Activated CD4-positive, alpha-beta T cell treated with anti-CD3 and anti-CD28 coated beads for 4 hours (primary cell): Measurements from ENCODE around the gene ELOA.
"Not testable (repeated sequence)": the region's sequence is repeated elsewhere in the genome, so short reads cannot be mapped to it uniquely, and the experiment has no call there.

ENCODE experiments used
- DNase-seq, 2 donors: peaks; one replicate each; pipeline ENCODE4 v3.0.0-alpha.2; 2020

The ELOA gene, protein sequence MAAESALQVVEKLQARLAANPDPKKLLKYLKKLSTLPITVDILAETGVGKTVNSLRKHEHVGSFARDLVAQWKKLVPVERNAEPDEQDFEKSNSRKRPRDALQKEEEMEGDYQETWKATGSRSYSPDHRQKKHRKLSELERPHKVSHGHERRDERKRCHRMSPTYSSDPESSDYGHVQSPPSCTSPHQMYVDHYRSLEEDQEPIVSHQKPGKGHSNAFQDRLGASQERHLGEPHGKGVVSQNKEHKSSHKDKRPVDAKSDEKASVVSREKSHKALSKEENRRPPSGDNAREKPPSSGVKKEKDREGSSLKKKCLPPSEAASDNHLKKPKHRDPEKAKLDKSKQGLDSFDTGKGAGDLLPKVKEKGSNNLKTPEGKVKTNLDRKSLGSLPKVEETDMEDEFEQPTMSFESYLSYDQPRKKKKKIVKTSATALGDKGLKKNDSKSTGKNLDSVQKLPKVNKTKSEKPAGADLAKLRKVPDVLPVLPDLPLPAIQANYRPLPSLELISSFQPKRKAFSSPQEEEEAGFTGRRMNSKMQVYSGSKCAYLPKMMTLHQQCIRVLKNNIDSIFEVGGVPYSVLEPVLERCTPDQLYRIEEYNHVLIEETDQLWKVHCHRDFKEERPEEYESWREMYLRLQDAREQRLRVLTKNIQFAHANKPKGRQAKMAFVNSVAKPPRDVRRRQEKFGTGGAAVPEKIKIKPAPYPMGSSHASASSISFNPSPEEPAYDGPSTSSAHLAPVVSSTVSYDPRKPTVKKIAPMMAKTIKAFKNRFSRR

DNA sequence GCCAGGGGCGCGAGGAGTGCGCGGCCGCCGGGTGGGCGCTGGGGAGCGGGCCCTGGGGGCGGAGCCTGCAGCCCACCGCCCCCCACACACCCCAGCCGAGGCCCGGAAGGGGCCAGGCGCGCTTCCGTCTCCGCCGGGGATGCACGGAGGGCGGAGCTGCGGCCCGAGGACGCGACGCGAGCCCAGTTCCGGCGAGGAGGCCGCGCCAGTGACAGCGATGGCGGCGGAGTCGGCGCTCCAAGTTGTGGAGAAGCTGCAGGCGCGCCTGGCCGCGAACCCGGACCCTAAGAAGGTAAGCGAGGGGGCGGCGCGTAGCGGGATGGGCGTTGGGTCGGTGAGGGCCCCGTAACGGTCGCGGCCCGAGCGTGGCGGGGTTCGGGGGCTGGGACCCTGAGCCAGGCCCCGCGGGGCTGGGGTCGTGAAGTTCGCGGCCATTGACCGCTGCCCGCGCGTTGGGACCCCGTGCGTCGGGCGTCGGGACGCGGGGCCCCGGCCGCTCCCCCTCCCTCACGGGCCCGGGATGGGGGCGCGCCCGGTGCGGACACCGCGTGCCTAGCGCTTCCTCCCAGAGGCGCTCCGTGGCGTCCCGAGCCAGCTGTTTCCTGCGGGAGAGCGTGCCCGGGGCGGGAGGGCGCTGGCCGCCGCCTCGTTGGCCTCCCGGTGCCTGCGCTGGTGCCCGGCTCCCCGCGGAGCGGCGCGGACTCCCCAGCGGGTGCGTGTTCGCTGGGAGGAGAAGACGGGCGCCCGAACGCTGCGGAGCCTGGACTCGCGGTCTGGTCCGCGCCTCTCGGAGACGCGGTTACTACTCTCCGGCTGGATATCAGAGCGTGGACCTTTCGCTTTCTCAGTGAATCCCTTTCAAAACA is at the start of gene ELOA:
ELOA (plus strand) TSS at position 185 of the 866 bp plus-strand sequence; CDS start at position 218, 33 bp downstream.
- peak; percentile 71 to 76 for DNase-seq

DNA sequence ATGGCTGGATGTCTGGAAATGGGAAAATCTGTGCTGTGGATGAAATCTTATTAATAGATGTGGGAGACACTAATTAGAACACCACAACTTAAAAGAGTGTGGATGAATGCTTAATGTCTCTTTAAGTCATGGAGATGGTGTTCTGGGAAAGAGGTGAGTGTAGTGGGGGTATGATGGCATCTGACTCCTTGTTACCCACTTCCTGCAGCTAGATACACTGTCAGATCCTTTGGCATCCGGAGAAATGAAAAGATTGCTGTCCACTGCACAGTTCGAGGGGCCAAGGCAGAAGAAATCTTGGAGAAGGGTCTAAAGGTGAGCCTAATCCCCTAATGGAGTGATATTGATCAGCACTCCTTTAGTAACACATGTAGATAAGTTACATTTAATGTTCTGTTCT is 49.7 kb upstream of the ELOA start:
- DNase-seq, result no peak

DNA sequence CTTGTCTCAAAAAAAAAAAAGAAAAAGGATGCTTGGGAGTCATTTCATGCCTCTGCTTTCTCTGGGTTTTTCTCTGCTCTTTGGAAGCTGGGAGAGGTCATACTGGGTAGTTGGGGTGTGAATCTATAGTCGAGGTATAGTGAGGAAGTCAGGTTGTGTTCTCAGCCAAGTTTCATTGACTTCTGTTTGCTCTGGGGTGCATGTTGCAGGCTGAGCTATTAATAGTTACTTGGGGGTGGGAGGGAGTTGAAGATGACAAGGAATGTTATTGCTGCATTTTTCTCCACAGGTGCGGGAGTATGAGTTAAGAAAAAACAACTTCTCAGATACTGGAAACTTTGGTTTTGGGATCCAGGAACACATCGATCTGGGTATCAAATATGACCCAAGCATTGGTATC is 48.9 kb upstream of the ELOA start:
- no peak for DNase-seq

DNA sequence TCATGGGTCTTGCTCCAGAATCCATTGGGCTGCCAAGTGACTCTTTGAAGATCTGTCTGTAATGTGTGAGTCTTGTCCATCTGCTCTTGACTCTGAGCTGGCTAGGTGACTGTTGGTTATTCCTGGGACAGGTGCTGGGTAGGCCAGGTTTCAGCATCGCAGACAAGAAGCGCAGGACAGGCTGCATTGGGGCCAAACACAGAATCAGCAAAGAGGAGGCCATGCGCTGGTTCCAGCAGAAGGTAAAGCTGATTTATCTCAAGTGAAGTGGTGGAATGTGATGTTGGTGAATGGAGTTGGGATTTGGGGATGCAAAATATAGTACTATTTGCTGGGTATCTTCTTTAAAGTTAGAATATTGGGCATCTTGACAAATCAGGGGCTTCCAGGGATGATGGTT is 47.6 kb upstream of the ELOA start:
- no peak for DNase-seq

DNA sequence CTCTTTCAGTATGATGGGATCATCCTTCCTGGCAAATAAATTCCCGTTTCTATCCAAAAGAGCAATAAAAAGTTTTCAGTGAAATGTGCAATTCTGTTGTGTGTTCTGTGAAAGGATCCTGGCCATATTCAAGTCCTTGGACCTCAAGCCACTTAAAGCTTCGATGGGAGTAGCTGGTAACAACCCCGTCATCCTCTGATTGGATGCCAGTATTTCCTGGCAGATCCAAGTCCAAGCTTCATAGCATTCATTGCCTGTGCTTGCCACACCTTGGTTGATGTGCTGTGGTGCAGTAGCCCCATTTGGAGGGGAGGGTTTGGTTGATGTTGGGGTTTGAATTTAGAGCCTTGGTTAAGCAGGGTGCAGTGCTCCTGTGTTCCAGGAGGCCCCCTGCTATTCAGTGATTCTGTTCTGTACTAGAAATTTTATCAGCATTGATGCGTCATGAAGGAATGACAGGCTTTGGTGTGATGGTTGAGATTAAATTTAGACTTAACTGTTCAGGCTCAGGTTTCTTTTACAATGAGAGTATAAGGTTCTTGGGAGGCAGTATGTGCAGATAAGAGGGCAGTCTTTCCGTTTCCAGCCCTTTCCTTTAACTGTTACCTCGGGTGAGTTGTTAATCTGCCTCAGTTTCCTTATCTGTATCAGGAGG is 46.8 kb upstream of the ELOA start:
- DNase-seq, result no peak

DNA sequence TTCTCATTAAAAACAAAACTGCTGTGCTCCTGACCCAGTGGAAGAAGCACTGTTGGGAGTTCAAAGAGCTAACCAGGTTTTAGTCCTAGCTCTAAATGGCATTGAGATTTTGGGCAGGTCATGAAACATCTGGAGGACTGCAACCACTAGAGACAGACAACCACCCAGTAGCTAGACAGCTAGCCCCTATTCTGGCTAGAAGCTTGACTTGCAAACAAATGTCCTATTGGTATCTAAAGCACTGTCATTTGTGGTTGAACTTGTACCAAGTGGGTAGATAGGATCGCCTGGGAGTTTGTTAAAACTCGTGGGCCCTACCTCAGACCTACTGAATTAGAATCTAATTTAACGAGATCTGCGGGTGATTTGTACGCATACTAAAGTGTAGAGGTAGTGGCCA is 44.8 kb upstream of the ELOA start:
- DNase-seq, result no peak

DNA sequence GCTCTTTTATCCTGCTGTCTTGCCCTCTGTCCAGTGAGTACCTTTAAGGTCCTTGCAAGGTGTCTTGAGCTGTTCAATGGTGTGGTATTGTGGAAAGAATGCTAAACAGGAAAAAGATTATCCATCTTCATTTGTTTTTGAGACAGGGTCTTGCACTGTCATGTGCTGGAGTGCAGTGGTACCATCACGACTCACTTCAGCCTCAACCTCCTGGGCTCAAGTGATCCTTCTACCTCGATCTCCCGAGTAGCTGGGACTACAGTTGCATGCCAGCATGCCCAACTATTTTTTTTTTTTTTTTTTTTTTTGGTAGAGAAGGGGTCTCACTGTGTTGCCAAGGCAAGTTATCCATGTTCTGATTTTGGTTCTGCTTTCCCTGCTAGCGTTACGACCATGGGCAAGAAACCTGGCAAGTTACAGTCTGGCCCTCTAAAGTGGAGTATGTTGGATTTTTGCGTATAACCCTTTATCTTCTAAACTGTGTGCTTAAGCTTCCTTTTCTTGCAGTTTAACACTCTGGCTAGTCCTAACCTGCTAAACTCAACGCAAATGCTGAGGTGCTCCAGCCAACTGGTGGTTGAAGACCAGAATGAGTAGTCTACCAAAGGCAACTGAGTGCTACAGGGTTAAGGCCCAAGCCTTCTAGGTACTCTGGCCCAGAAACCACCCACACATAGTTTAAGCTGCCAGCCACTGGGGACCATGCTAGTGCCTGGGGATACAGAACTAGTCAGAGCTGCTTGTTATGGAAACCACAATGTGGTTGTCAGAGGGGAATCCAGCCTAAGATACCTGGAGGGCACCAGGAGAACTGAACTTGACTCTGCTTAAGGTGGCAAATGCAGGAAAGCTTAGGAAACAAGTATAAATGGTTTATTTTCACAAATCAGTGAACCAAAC is 43.7 kb upstream of the ELOA start:
- DNase-seq, result no peak

DNA sequence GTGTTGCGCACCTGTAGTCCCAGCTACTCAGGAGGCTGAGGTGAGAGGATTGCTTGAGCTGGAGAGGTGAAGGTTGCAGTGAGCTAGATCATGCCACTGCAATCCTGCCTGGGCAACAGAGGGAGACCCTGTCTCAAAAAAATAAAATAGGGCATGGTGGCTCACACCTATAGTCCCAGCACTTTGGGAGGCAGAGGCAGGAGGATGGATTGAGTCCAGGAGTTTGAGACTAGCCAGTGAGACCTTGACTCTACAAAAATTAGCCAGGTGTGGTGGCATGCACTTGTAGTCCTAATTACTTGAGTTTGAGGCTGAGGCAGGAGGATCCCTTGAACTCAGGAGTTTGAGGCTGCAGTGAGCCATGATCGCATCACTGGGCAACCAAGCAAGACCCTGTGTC is 42.0 kb upstream of the ELOA start:
- DNase-seq, result no peak

DNA sequence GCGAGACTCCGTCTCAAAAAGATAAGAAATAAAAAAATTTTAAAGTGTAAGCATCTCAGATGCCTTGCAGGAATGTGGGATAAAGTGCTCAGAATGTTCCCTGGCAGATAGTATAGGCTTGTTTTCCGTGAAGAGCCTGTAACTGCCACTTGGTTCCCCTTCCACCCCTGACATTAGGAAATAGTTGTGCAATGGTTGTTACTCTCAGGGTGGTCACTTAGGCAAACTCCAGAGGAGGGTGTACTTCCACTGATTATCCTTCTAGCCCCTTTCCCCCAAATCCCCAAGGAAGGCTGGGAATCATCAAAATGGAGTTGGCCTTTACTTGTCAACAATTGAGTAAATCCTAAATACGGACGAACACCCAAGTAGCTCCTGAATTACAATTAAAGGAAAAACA is 41.3 kb upstream of the ELOA start:
- no peak for DNase-seq

DNA sequence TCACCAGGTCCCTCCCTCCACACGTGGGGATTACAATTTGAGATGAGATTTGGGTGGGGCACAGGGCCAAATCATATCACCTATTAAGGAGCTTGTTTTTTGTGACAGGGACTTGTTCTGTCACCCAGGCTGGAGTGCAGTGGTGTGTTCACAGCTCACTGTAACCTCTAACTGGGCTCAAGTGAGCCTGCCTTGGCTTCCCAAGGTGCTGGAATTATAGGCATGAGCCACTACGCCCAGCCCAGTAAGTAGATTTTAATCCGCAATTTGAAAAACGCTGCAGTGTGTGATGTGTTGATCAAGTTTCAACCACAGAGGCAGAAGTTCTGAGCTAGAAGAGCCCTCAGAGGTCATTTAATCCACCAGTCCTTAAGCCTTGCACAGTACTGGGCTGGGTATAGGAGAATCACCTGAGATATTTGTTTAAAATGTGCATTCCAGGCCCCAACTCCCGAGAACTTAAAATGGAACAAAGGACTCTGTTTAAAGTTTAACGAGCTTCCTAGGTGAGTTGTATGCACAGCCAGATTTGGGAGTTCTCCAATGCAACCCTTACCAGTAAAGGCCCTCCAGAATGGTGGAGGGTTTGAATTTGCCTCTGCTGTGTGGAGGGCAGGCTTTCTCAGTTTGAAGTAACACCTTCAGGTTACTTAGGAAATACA is 38.3 kb upstream of the ELOA start:
- no peak for DNase-seq

DNA sequence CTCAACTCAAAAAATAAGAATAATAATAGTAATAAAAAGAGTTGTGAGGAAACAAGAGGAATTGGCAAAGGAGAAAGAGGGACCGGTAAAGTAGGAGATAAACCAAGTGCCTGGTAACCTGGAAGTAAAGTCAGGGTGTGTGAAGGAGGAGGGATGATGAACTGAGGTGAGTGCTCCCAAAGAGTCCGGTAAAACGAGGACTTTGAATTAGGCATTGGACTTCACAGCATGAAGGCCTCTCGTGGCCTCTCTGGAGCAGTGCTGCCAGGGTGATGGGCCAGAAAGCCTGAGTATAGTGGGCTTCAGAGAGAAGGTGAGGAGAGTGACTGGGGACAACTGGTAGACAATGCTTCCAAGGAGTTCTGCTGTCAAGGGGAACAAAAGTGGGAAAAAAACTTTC is 34.0 kb upstream of the ELOA start:
- no peak for DNase-seq

DNA sequence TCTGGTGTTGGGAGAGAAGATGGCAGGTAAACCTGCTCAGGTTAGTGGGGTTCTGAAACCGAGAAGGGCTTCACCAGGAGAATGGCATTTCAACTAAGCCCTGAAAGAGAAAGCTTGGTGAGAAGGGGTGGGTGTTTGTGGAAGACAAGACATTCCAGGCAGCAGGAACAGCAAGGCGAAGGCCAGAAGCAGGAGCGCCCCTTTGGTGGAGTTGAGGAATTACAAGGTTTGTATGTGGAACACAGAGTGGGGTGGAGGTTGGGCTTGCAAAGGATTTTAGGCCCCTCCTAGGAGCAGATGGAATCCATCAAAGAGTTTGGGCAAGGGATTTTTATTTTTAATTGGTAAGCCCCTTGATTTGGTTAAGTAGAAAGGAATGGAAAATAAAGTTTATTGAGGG is 24.8 kb upstream of the ELOA start:
- DNase-seq, result no peak

DNA sequence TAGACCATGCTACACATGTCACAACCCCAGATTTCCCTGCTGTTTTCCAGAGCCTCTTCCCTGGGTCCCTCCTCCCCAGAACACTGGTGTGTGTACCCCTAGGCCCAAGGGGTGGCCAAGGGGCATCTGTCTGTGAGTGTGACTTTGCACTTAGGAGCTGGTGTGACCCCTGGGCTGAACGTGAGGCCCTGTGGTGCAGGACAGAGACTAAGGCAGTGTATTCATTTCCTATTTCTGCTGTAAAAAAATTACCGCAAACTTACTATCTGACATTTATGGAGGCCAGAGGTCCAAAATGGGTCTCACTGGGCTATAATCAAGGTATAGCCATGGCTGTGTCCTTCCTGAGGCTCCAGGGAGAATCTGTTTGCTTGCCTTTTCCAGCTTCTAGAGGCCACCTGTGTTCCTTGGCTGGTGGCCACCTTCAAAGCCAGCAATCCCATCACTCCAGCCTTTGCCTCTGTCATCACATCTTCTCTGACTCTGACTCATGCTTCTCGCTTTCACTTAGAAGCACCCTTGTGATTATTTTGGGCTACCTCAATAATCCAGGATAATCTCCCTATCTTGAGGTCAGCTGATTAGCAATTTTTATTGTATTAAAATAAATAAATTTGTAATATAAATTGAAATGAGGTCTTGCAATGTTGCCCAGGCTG is 24.0 kb upstream of the ELOA start:
- DNase-seq, result no peak

DNA sequence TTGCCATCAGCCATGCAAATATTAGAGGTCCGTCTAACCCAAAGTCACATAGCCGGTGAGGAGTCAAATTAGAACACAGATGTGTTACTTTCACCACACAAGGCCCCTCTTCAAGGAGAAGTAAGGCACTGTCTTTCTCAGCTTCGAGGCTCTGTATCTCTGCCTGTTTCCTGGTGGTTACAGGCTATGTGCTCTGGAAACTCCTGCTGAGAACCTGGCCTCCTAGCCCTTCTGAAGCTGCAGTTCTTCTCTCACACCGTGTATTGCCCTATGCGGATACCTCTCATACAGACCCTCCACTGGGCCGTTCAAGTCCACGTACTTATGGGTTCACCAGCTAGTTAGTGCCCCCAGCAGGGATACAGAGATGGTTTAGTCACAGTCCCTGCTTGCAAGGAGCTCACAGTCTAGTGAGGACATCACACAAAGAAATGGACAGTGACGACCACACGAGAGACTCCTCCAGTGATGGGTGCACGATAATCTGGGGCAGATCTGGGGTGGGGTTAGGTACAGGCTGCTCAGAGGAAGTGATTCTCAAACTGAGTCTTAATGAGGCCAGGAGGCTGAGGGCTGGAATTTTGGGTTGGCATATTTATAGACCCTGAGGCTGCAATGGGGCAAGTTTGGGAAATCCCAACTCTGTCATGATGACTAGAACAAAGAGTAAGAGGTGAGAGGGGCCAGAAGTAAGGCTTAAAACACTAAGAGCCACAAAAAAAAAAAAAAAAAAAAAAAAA is 22.8 kb upstream of the ELOA start:
- DNase-seq, result no peak

DNA sequence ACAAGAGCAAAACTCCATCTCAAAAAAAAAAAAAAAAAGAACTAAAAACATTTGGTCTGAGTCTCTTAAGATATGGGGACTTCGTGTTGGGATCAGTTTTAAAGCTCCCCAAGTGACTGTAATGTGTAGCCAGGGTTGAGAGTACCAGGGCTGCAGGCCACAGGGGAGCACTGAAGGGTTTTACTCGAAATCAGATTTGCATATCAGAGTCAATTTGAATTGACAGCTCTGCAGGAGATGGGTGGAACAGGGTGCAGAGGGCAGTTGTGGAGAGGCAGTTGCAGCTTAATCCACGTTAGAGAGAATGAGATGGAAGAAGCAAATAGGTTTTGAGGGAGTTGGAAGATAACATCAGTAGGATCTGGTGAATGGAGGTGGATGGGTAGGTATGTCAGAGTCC is 20.6 kb upstream of the ELOA start:
- no peak for DNase-seq

DNA sequence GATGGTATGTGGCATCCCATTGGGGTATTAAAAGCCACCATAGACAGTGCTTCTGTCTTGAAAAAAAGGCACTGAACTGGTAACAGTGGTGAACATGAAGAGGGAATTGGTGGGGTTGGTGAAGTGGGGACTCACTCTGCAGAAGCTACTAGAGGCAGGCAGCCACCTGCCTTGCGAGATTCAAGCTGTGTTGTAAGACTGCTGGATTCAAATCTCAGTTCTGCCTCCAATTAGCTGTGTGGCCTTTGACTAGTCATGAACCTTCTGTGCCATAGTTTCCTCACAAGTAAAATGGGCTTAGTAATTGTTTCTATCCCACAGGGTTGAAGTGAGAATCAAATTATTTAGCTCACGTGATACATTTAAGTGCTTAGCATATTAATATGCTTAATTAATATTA is 16.6 kb upstream of the ELOA start:
- no peak for DNase-seq

DNA sequence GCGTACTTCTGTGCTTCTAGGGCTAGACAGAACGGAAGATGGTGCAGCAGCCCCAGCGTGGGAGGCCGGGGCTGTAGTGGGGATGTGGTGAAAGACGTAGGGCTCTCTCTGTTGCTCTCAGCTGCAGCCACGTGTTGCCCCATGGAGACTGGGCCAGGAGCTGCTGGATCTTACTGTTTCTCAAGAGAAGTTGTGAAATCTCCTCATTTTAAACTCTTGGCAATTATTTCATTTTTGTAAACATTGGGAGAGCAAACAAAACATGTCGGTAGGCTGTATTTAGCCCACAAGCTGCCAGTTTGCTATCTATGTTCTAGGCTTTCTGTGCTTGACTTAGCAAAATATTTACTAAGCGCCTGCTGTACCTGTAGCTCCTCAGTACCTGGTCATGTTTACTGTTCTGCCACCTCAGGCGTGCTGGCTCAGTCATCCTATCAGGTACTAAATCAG is 15.9 kb upstream of the ELOA start:
- DNase-seq, result no peak

DNA sequence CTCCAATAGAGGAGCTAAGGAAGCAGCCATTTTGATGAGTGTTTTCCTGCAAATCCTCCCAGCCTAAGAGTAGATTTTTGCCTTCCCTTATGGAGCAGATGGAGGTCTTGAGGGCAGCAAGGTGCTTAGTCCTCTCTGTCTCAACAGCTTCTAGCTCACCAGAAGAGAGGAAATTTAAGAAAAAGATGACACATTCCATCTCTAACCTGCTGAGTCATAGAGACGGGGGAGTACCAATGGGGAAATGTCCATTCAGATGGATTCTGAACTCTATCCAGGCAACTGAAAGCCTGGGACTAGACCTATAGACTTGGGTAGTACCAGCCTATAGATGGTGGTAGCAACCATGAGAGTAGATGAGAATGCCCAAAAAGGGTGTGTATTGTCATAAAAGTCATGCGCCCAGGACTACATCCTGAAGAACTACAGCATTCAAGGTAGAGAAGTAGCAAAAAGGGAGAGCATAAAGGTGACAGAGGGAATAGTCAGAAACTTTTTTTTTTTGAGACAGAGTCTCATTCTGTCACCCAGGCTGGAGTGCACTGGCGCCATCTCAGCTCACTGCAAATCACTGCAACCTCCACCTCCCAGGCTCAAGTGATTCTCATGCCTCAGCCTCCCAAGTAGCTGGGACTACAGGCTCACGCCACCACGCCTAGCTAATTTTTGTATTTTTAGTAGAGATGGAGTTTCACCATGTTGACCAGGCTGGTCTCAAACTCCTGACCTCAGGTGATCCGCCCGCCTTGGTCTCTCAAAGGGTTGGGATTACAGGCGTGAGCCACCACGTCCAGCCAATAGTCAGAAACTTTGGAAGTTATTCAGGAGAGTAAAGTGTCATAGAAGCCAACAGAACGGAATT is 10.7 kb upstream of the ELOA start:
- DNase-seq, result no peak

DNA sequence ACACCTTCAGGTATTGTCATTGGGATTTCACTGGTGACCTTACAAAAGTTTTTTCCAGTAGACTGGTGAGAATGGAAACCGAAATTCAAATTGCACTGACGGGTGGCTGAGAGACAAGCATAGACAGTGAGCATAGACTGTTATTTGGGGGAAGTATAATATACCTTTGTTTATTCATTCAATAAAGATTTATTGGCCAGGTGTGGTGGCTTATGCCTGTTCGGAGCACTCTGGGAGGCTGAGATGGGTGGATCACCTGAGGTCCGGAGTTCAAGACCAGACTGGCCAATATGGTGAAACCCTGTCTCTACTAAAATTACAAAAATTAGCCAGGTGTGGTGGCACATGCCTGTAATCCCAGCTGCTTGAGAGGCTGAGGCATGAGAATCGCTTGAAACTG is 10.0 kb upstream of the ELOA start:
- not testable (repeated sequence) for DNase-seq
